HG03103 (cell line): ENCODE data around the gene MYO5B.
"Not testable (repeated sequence)": the region's sequence is repeated elsewhere in the genome, so short reads cannot be mapped to it uniquely, and the experiment has no call there.

Source experiments
- ATAC-seq: cut with Tn5 transposase; IDR thresholded peaks from one replicate; pipeline ENCODE4 v1.9.1; 2021; ENCODE audit warnings: low read depth; ENCODE audit not compliant: unreplicated experiment

Gene MYO5B

GRCh38 chr18:50107468-50107977 is 87.4 kb downstream of the MYO5B start:
- no peak for ATAC-seq

GRCh38 chr18:50105027-50105426 is 89.9 kb downstream of the MYO5B start:
- ATAC-seq: no peak

GRCh38 chr18:50104421-50104820 is 90.5 kb downstream of the MYO5B start:
- ATAC-seq: no peak

GRCh38 chr18:50099725-50100407 is 95.1 kb downstream of the MYO5B start:
- ATAC-seq: peak; percentile 73

GRCh38 chr18:50097702-50098101 is 97.2 kb downstream of the MYO5B start:
- no peak for ATAC-seq

- no peak for ATAC-seq
These were observed 98.0 kb downstream of the MYO5B start for GRCh38 chr18:50096766-50097435.

- not testable (repeated sequence) for ATAC-seq
These were observed 100.2 kb downstream of the MYO5B start for GRCh38 chr18:50094786-50095185.

GRCh38 chr18:50094221-50094773 is 100.7 kb downstream of the MYO5B start:
- no peak for ATAC-seq

- ATAC-seq: no peak
These were observed 101.4 kb downstream of the MYO5B start for GRCh38 chr18:50093366-50094064.

GRCh38 chr18:50092245-50092805 is 102.6 kb downstream of the MYO5B start:
- no peak for ATAC-seq

GRCh38 chr18:50091509-50092244 is 103.3 kb downstream of the MYO5B start:
- ATAC-seq: no peak

GRCh38 chr18:50090370-50091312 is 104.3 kb downstream of the MYO5B start:
- ATAC-seq: no peak

- ATAC-seq: no peak
These were observed 105.2 kb downstream of the MYO5B start for GRCh38 chr18:50089702-50090101.

GRCh38 chr18:50083708-50084107 is 111.2 kb downstream of the MYO5B start:
- ATAC-seq: no peak

- ATAC-seq: no peak
These were observed 113.9 kb downstream of the MYO5B start for GRCh38 chr18:50080932-50081560.

- no peak for ATAC-seq
These were observed 114.6 kb downstream of the MYO5B start for GRCh38 chr18:50080316-50080715.

GRCh38 chr18:50079571-50080295 is 115.2 kb downstream of the MYO5B start:
- no peak for ATAC-seq

- no peak for ATAC-seq
These were observed 118.7 kb downstream of the MYO5B start for GRCh38 chr18:50076277-50076676.
